ENCODE data around the gene PKHD1. TPM values are rescaled to one million over a fixed set of nuclear protein-coding genes. Genes with fewer than 3 reads are reported as not detected.

The PKHD1 gene
- polyA plus RNA-seq, 1 of the 3 experiments (the other 2 are of a cell fraction), result not detected

DNA sequence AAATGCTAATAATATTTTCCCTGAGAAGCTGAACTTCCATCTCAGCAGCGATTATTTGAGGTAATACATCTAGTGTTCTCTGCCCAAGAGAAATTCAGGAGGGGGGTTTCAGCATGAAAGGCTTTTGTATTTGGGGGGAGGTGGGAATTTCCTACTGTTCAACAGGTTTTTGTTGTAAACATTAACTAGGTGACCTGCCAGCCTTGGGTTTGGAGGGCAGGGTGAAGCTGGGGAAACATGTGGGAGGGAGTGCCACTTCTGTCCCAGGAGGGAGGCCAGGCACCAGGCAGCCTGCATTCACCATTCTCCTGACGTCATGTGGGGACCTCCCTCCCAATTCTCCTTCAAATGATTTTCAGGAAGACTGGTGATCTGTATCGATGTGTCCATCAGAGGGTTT, 37.7 kb upstream of the PKHD1 start:
- H3K9me2 ChIP-seq, result no peaks in the 10 kb centered on the region
- POLR2A ChIA-PET, result no interaction called here
- H3K27me3 ChIP-seq (ENCODE audit: insufficient read depth), result no peaks in the 10 kb centered on the region
- H3K79me2 ChIP-seq (ENCODE audit: insufficient read depth), result no peaks in the 10 kb centered on the region
- H3K4me1 ChIP-seq (ENCODE audit: control insufficient read depth in 1 of 2, insufficient read depth in 2 of 2, low read depth in 1 of 2, low read length in 1 of 2), result no peaks in the 10 kb centered on the region
- H3K9me3 ChIP-seq, result no peaks in the 10 kb centered on the region
- H3F3A ChIP-seq (replicated peaks; ENCODE audit: insufficient read depth), result no peaks in the 10 kb centered on the region
- no peak overlapping the region for H3K9ac ChIP-seq
- H3K27ac ChIP-seq (ENCODE audit: low read depth in 2 of 2, low read length in 1 of 2), result no peak overlapping the region
- TF ChIP-seq RAD21 (IDR thresholded peaks at IDR 0.05; ENCODE audit: low read length), result no peak
- no peak for TF ChIP-seq TAF1 (IDR thresholded peaks at IDR 0.05; ENCODE audit: borderline replicate concordance, low read depth, low read length)
- TF ChIP-seq CHD2 (IDR thresholded peaks at IDR 0.05; ENCODE audit: low read length, partially characterized antibody), result no peak
- no peak for TF ChIP-seq FOXJ3 (CRISPR knock-in tag; IDR thresholded peaks at IDR 0.05)
- no peak for TF ChIP-seq MXI1 (IDR thresholded peaks at IDR 0.05; ENCODE audit: low read depth, low read length)
- no peak for TF ChIP-seq RXRA (IDR thresholded peaks at IDR 0.05; ENCODE audit: borderline replicate concordance, low read depth)
- no peak for TF ChIP-seq NRF1 (IDR thresholded peaks at IDR 0.05; ENCODE audit: low read depth, low read length)
- TF ChIP-seq SIN3A (IDR thresholded peaks at IDR 0.05; ENCODE audit: borderline replicate concordance, low read depth, low read length), result no peak
- no peak for TF ChIP-seq POLR2AphosphoS5 (IDR thresholded peaks at IDR 0.05; ENCODE audit: low read depth, low read length)
- TF ChIP-seq, protein P1, sequence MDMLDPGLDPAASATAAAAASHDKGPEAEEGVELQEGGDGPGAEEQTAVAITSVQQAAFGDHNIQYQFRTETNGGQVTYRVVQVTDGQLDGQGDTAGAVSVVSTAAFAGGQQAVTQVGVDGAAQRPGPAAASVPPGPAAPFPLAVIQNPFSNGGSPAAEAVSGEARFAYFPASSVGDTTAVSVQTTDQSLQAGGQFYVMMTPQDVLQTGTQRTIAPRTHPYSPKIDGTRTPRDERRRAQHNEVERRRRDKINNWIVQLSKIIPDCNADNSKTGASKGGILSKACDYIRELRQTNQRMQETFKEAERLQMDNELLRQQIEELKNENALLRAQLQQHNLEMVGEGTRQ (IDR thresholded peaks at IDR 0.05; ENCODE audit: borderline replicate concordance, low read depth, low read length), result no peak
- no peak for TF ChIP-seq SMC3 (IDR thresholded peaks at IDR 0.05; ENCODE audit: low read depth, low read length)
- no peak for TF ChIP-seq GATA2 (CRISPR knock-in tag; IDR thresholded peaks at IDR 0.05)
- no peak for TF ChIP-seq EZH2phosphoT487 (IDR thresholded peaks at IDR 0.05; ENCODE audit: borderline replicate concordance, low read depth)
- TF ChIP-seq TCF12 (IDR thresholded peaks at IDR 0.05), result no peak
- no peak overlapping the region for H3K4me2 ChIP-seq
- no peak overlapping the region for H3K4me3 ChIP-seq (ENCODE audit: low read depth in 2 of 2, low read length in 1 of 2)
- no peaks in the 10 kb centered on the region for H3K36me3 ChIP-seq (replicated peaks in 1 of 2; ENCODE audit: control insufficient read depth in 1 of 2, insufficient read depth in 2 of 2, low read length in 1 of 2)
- no peak for DNase-seq
- WGBS (ENCODE audit: low lambda C conversion rate), result 16% methylated on average over 3 of the region's 3 CpGs
- no peaks in the 10 kb centered on the region for H4K20me1 ChIP-seq (ENCODE audit: insufficient read depth)
- CTCF ChIA-PET, result no interaction called here
- H2AFZ ChIP-seq (ENCODE audit: low read depth), result no peak overlapping the region

DNA sequence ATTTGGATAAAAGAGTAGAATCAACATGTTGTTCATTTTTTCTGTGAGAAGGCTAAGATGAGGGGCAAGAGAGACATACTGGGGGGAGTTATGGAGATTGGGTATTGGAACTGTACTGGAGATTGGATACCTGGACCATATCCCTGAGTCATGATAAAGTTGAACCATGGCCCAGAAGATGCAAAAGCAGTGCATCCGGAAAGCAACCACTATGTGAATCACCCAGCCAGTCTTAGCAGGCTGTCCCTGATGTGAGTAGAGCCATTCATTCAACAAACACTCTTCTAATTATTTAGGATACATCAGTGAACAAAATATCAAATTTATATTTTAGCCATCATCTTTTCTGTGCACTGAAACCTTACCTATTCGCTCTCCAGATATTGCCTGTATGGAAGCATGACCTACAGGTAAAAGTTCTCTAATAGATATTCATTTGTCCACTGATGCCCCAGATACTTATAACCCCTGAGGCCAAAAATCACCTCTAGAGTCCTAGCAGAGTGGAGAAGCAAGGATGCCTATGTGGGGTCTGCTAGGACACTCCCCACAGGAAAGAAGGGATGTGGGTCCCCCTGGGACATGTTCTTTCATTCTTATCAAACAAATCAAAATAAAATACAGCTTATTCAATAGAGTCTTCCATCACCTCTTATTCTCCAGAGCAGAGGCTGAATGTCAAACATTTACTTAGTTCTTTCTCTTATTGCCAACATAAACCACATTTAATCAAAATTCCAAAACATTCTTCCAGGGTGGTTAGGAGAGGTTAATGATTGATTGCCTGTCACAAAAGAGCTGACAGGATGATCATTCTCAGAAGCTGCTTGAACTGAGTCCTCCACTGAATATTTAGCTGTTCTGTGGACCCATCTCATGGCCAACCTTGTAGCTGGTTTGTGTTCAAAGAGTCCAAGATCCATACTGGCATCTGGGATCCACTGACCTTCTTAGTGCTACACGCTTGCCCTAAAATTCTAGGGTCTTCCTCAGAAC, 37.0 kb upstream of the PKHD1 start:
- Histone ChIP-seq H3K4me2 (no peak overlapping the region), H3K27ac (ENCODE audit: low read depth in 2 of 2, low read length in 1 of 2) (no peak overlapping the region), H3K9me3 (no peaks in the 10 kb centered on the region), H4K20me1 (ENCODE audit: insufficient read depth) (no peaks in the 10 kb centered on the region), H3K4me1 (ENCODE audit: control insufficient read depth in 1 of 2, insufficient read depth in 2 of 2, low read depth in 1 of 2, low read length in 1 of 2) (no peaks in the 10 kb centered on the region), H3K79me2 (ENCODE audit: insufficient read depth) (no peaks in the 10 kb centered on the region), H3F3A (replicated peaks; ENCODE audit: insufficient read depth) (no peaks in the 10 kb centered on the region), H3K9me2 (no peaks in the 10 kb centered on the region), H2AFZ (ENCODE audit: low read depth) (no peak overlapping the region), H3K4me3 (ENCODE audit: low read depth in 2 of 2, low read length in 1 of 2) (no peak overlapping the region), H3K27me3 (ENCODE audit: insufficient read depth) (no peaks in the 10 kb centered on the region), H3K36me3 (replicated peaks in 1 of 2; ENCODE audit: control insufficient read depth in 1 of 2, insufficient read depth in 2 of 2, low read length in 1 of 2) (no peaks in the 10 kb centered on the region), H3K9ac (no peak overlapping the region)
- TF ChIP-seq MXI1 (IDR thresholded peaks at IDR 0.05; ENCODE audit: low read depth, low read length), result no peak
- no peak for TF ChIP-seq RXRA (IDR thresholded peaks at IDR 0.05; ENCODE audit: borderline replicate concordance, low read depth)
- TF ChIP-seq CHD2 (IDR thresholded peaks at IDR 0.05; ENCODE audit: low read length, partially characterized antibody), result no peak
- no peak for TF ChIP-seq YY1 (IDR thresholded peaks at IDR 0.05; ENCODE audit: low read depth)
- 32% methylated on average over 3 of the region's 3 CpGs for WGBS (ENCODE audit: low lambda C conversion rate)
- CTCF ChIA-PET, result interaction anchor here (1.6 kb wide), 1 partner anchor 140 kb away, joined by 6 read pairs; no protein-coding TSS in a partner anchor
- POLR2A ChIA-PET, result no interaction called here
- no peak for DNase-seq

All from SK-N-SH (cell line).